ENCODE measurements around the gene MACROD1.

MACROD1 gene

GRCh38 chr11:64107303-64107702 lies 58.6 kb downstream of the MACROD1 start:
- DNase-seq: no peak

GRCh38 chr11:64104632-64105031 lies 61.3 kb downstream of the MACROD1 start:
- no peak for DNase-seq

- no peak for DNase-seq
Observed at GRCh38 chr11:64103277-64103985, 62.5 kb downstream of the MACROD1 start.

- no peak for DNase-seq
Observed at GRCh38 chr11:64102005-64102738, 63.7 kb downstream of the MACROD1 start.

- no peak for DNase-seq
Observed at GRCh38 chr11:64101461-64101860, 64.5 kb downstream of the MACROD1 start.

- DNase-seq: no peak
Observed at GRCh38 chr11:64100782-64101353, 65.0 kb downstream of the MACROD1 start.

GRCh38 chr11:64100360-64100759 lies 65.6 kb downstream of the MACROD1 start:
- peak; percentile 2 for DNase-seq

GRCh38 chr11:64099436-64099835 lies 66.5 kb downstream of the MACROD1 start:
- DNase-seq: no peak

- no peak for DNase-seq
Observed at GRCh38 chr11:64098318-64098831, 67.5 kb downstream of the MACROD1 start.

GRCh38 chr11:64097468-64098317 lies 68.2 kb downstream of the MACROD1 start:
- no peak for DNase-seq

- DNase-seq: no peak
Observed at GRCh38 chr11:64096835-64097234, 69.1 kb downstream of the MACROD1 start.

GRCh38 chr11:64095949-64096348 lies 70.0 kb downstream of the MACROD1 start:
- DNase-seq: no peak

GRCh38 chr11:64095273-64095817 lies 70.6 kb downstream of the MACROD1 start:
- no peak for DNase-seq

- DNase-seq: peak; percentile 87
Observed at GRCh38 chr11:64094463-64095260, 71.3 kb downstream of the MACROD1 start.

GRCh38 chr11:64093233-64094039 lies 72.5 kb downstream of the MACROD1 start:
- no peak for DNase-seq

- no peak for DNase-seq
Observed at GRCh38 chr11:64092761-64093136, 73.2 kb downstream of the MACROD1 start.

GRCh38 chr11:64092111-64092760 lies 73.7 kb downstream of the MACROD1 start:
- DNase-seq: peak; percentile 6

GRCh38 chr11:64090806-64091516 lies 75.0 kb downstream of the MACROD1 start:
- peak; percentile 40 for DNase-seq

Data from OCI-M1 (cell line).